Smooth muscle cell (in vitro differentiated cells): ENCODE measurements around the gene DZIP3. TPM values are rescaled to one million over a fixed set of nuclear protein-coding genes. Genes with fewer than 3 reads are reported as not detected.

Source experiments
- DNase-seq: peaks from one replicate; lab custom pipeline; 2025; ENCODE audit not compliant: unreplicated experiment; lab: John Stamatoyannopoulos, UW
- H2AFZ ChIP-seq: fragments of 200-600 bp; sonication (generic); 2 replicates; pipeline ENCODE4 v1.6.0; 2016; ENCODE audit warnings: antibody characterized with exemption, low read depth, mild to moderate bottlenecking
- H3F3A ChIP-seq: fragments of 200-600 bp; sonication (generic); 2 replicates; pipeline ENCODE4 v1.6.0; 2017; ENCODE audit warnings: antibody characterized with exemption, low read depth
- H3K27ac ChIP-seq: fragments of 200-600 bp; sonication (generic); 2 replicates; pipeline ENCODE4 v1.5.1; 2016; ENCODE audit warnings: low read depth, mild to moderate bottlenecking
- H3K27me3 ChIP-seq: fragments of 200-600 bp; sonication (generic); 2 replicates; pipeline ENCODE4 v1.6.1; 2016; ENCODE audit warnings: low read depth, mild to moderate bottlenecking
- H3K36me3 ChIP-seq: fragments of 200-600 bp; sonication (generic); 2 replicates; pipeline ENCODE4 v1.5.1; 2016; ENCODE audit warnings: low read depth
- H3K4me1 ChIP-seq: fragments of 200-600 bp; sonication (generic); 2 replicates; pipeline ENCODE4 v1.5.1; 2016; ENCODE audit warnings: low read depth
- H3K4me2 ChIP-seq: fragments of 200-600 bp; sonication (generic); 2 replicates; pipeline ENCODE4 v1.6.0; 2016; ENCODE audit warnings: mild to moderate bottlenecking
- H3K4me3 ChIP-seq: fragments of 200-600 bp; sonication (generic); 2 replicates; pipeline ENCODE4 v1.5.1; 2016; ENCODE audit warnings: mild to moderate bottlenecking
- H3K79me2 ChIP-seq: fragments of 200-600 bp; sonication (generic); 2 replicates; pipeline ENCODE4 v1.6.0; 2016; ENCODE audit warnings: low read depth, mild to moderate bottlenecking
- H3K9ac ChIP-seq: fragments of 200-600 bp; sonication (generic); 2 replicates; pipeline ENCODE4 v1.6.0; 2016; ENCODE audit warnings: low read depth
- H3K9me3 ChIP-seq: fragments of 200-600 bp; sonication (generic); replicated peaks from 2 replicates; pipeline ENCODE4 v1.5.1; 2016; ENCODE audit warnings: low read depth
- H4K20me1 ChIP-seq: fragments of 200-600 bp; sonication (generic); 2 replicates; pipeline ENCODE4 v1.6.0; 2016; ENCODE audit warnings: low read depth
- WGBS: methylation state at CpG from one replicate; pipeline ENCODE4 v1.1.7; 2016; ENCODE audit warnings: low lambda C conversion rate; 5-methylcytosine and 5-hydroxymethylcytosine counted together
- polyA plus RNA-seq: library from polyadenylated mRNA; unstranded; fragments of >200 nt; fragmentation: Nextera tagmentation; extraction: Ambion mirVana; gene quantifications from 2 replicates; pipeline ENCODE4 v1.2.1, GENCODE V29; 2016
- total RNA-seq: library from RNA; depleted of rRNA; stranded (reverse); fragments of >200 nt; gene quantifications from 2 replicates; pipeline ENCODE4 v1.2.3, GENCODE V29; 2014
- TF ChIP-seq, protein P1 (sequence below): fragments of 200-600 bp; sonication (generic); IDR thresholded peaks from 2 replicates; pipeline ENCODE4 v1.5.1; 2017; ENCODE audit warnings: borderline replicate concordance, mild to moderate bottlenecking, antibody characterized with exemption; ENCODE audit not compliant: insufficient read depth, poor library complexity, severe bottlenecking

The DZIP3 gene
- total and polyA plus RNA-seq, 2 experiments from 2014 or later, result 6.2 to 13.8 TPM

DNA sequence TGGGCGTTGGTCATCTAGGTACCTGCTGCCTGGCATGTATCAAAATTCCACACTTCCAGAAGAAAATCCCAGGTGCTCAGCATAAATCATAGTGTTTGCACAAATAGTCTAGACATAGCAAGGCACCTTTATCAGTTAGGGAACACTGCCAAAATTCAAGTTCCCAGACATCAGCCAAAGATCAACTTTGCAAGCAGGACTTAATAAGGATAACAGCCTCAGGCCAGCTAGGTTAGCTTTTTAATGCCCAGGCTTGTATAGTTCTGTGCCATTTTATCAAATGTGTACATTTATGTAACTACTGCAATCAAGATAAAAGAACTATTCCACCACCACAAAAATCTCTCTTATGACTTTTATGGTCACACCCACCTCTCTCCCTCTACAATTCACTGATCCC is 30.7 kb downstream of the DZIP3 start:
- no peaks in the 10 kb centered on the region for H3K79me2 ChIP-seq
- TF ChIP-seq, protein P1, sequence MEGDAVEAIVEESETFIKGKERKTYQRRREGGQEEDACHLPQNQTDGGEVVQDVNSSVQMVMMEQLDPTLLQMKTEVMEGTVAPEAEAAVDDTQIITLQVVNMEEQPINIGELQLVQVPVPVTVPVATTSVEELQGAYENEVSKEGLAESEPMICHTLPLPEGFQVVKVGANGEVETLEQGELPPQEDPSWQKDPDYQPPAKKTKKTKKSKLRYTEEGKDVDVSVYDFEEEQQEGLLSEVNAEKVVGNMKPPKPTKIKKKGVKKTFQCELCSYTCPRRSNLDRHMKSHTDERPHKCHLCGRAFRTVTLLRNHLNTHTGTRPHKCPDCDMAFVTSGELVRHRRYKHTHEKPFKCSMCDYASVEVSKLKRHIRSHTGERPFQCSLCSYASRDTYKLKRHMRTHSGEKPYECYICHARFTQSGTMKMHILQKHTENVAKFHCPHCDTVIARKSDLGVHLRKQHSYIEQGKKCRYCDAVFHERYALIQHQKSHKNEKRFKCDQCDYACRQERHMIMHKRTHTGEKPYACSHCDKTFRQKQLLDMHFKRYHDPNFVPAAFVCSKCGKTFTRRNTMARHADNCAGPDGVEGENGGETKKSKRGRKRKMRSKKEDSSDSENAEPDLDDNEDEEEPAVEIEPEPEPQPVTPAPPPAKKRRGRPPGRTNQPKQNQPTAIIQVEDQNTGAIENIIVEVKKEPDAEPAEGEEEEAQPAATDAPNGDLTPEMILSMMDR, result no peak
- H3K27me3 ChIP-seq, result no peaks in the 10 kb centered on the region
- H3K4me1 ChIP-seq, result no peaks in the 10 kb centered on the region
- no peak overlapping the region for H3K27ac ChIP-seq
- no peaks in the 10 kb centered on the region for H3K36me3 ChIP-seq
- H3K4me2 ChIP-seq, result no peak overlapping the region
- H3K9ac ChIP-seq, result no peak overlapping the region
- 91% methylated on average over 1 of the region's 1 CpG for WGBS
- no peaks in the 10 kb centered on the region for H3F3A ChIP-seq
- no peak for DNase-seq
- H3K9me3 ChIP-seq, result no peaks in the 10 kb centered on the region
- no peak overlapping the region for H3K4me3 ChIP-seq
- H2AFZ ChIP-seq, result no peak overlapping the region
- H4K20me1 ChIP-seq, result no peaks in the 10 kb centered on the region

DNA sequence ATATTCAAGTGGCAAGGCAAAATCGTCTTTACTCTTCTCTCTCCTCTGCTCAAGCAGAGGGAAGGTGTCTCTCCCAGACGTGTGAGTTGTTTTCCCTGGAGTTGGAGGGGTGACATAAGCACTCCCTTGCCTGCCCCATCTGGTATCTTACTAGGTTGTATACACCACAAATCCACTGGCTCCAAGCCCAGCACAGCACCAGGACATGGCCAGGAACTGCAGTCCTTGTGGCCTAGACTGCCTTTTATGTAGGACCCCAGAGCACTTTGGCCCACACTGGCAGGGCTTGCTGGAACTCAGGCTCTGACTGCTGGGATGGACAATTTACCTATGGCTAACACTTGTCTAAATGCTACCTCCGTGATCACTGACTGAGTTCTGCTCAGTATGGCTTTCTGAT is 34.0 kb downstream of the DZIP3 start:
- Histone ChIP-seq H3K36me3 (no peaks in the 10 kb centered on the region), H3K9ac (no peak overlapping the region), H3K4me1 (no peaks in the 10 kb centered on the region), H3F3A (no peaks in the 10 kb centered on the region), H3K79me2 (no peaks in the 10 kb centered on the region), H3K27ac (no peak overlapping the region), H3K4me3 (no peak overlapping the region), H4K20me1 (no peaks in the 10 kb centered on the region), H2AFZ (no peak overlapping the region), H3K27me3 (no peaks in the 10 kb centered on the region), H3K9me3 (no peaks in the 10 kb centered on the region), H3K4me2 (no peak overlapping the region)
- no peak for DNase-seq
- whole genome bisulfite sequencing, result 93% methylated on average over 3 of the region's 3 CpGs
- TF ChIP-seq, protein P1, result no peak

DNA sequence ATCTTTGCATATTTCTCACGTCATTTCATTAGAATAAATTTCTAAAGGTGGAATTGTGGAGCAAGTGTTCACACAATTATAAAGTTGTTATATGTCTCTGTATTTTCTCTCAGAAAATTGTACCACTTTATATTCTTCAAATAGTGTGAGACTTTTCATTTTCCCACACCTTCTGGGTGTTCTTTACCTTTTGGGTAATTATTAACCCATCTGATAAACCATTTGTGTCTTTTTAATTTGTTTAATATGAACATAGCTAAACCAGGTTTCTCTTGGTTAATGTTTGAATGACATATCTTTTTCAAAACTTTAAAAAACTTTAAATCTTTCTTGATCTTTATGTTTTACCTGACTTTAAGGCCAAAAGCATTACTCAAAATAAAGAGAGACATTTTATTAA is 40.5 kb downstream of the DZIP3 start:
- Histone ChIP-seq H3K79me2 (no peaks in the 10 kb centered on the region), H3K4me2 (no peak overlapping the region), H3K9ac (no peak overlapping the region), H3F3A (no peaks in the 10 kb centered on the region), H3K27me3 (no peaks in the 10 kb centered on the region), H3K36me3 (no peaks in the 10 kb centered on the region), H3K4me1 (no peaks in the 10 kb centered on the region), H4K20me1 (no peaks in the 10 kb centered on the region), H3K27ac (no peak overlapping the region), H2AFZ (no peak overlapping the region), H3K9me3 (no peaks in the 10 kb centered on the region), H3K4me3 (no peak overlapping the region)
- 100% methylated on average over 1 of the region's 1 CpG for WGBS
- TF ChIP-seq, protein P1, result no peak
- DNase-seq, result no peak

DNA sequence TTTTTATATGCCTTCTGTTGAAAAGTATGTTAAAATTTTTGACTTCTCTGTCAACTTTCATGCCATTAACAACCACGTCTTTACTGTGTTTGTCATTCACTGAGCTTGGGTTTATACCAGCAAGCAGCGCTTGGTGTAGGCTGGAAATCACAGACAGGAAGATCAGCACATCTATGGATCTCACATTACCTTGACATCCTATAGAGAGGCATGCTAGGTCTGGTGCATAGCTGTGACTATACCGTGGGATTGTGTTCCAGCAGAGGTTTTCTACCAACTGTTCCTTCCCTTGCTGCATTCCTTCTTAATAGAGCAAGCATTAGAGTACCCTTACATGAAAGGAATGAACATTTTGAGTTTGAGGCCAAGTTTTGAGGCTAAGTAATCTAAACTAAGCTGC is 53.0 kb downstream of the DZIP3 start:
- no peak overlapping the region for H3K9ac ChIP-seq

More for the DNA sequence above, 53.0 kb downstream of the DZIP3 start:
- 92% methylated on average over 3 of the region's 3 CpGs for WGBS
- H3K27me3 ChIP-seq, result no peaks in the 10 kb centered on the region
- no peaks in the 10 kb centered on the region for H3F3A ChIP-seq
- no peaks in the 10 kb centered on the region for H4K20me1 ChIP-seq
- no peak overlapping the region for H3K27ac ChIP-seq
- H2AFZ ChIP-seq, result no peak overlapping the region
- no peak for DNase-seq
- no peak overlapping the region for H3K4me2 ChIP-seq
- no peaks in the 10 kb centered on the region for H3K36me3 ChIP-seq
- H3K79me2 ChIP-seq, result no peaks in the 10 kb centered on the region
- H3K9me3 ChIP-seq, result no peaks in the 10 kb centered on the region
- TF ChIP-seq, protein P1, result no peak
- no peak overlapping the region for H3K4me3 ChIP-seq
- no peaks in the 10 kb centered on the region for H3K4me1 ChIP-seq
